Measurements from ENCODE around the gene DYTN.
"Not testable (repeated sequence)": the region's sequence is repeated elsewhere in the genome, so short reads cannot be mapped to it uniquely, and the experiment has no call there.

Gene DYTN, protein sequence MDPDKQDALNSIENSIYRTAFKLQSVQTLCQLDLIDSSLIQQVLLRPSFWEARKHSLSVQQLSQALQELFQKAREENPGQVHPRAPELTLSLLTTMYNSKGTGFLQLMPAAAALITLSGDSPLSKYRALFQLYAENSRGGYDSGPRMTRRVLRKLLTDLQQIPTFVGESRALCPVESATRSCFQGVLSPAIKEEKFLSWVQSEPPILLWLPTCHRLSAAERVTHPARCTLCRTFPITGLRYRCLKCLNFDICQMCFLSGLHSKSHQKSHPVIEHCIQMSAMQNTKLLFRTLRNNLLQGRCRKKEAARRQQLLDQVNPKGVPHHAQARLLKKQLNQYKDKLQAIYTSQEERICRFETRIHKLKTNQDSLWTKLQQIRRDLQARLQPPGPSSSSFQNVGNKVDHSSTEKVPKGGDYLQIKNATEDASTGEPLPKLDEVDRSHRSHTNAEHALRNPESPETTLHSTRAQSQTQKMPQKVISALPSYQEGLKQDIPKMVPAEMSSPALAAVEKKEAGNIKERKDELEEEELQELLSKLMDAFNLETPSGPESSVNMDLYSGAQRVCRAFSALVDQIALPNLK

GRCh38 chr2:206718296-206718695, at the start of gene DYTN:
DYTN (minus strand) TSS chr2:206718396; CDS start chr2:206718279, 117 bp downstream.
- FAIRE-seq = no peak

- no peak for FAIRE-seq
Observed at GRCh38 chr2:206766057-206766930, 48.1 kb upstream of the DYTN start.

DNA sequence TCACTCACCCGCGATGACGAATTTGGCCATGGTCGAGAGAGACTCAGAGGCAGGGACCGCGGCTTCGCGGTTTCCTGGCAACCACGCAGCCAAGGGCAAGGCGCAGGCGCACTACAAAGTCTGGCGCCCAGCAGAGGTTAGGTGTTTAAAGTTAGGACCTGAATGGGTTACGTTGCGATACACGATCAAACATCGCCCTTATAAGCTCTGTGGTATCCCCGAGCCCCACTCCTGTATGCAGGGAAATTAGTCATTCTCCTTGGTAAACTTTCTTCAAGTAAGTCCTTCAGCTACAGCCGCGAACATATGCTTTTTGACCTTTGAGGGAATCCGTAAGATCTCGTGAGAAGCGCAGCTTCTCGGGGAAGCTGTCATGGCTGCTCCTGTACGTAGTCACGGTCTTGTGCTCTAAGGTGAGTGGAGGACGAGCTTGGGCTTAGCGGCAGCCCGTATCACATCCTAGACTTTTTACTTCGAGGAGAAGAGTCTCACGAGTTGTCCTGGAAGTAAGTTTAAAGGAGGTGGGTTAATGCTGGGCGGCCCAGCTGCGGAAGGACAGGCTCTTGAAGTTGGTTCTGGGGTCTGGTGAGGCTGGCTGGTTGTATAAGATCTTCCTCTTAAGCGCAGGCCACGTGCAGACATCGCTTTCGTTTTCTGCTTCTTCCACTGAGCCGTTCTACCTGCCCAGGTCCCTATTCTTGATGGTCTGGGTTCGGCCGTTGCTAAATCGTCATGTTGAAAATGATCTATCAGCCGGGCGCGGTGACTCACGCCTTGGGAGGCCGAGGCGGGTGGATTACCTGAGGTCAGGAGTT, 47.3 kb upstream of the DYTN start, which contains the start of the genes FASTKD2 and MDH1B:
Gene FASTKD2, plus strand, starts transcription at position 365 of the 815 bp plus-strand sequence. CDS start 1,088 bp downstream, outside the sequence.
Gene MDH1B, minus strand, starts transcription at position 87 of the 815 bp plus-strand sequence. Its CDS starts 57 bp downstream, at position 30.
- no peak for FAIRE-seq

DNA sequence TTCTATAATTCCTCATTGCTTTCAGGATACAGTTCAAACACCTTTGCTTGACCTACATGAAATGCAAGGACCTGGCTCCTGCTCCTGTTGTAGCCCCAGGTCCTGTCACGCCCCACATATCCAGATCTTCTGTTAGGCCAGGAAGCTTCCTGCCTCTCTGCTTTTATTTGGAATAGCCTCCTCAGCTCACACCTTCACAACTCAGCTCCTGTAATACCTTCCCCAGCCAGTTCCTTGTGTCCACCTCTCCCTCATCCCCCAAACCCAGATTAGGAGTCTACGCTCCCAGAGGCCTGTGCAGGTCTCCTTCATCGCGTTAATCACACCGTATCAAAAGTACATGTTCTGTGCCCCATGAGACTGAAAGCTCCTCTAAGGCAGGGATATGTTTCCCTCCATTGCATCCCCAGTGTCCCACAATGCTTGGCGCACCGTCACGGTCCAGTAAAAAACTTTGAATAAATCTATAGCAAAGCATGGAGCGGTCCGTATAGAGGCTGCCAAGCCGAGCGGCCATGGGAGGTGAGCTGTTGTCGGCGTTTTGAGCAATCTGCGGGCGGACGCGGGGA, 46.6 kb upstream of the DYTN start:
- FAIRE-seq = no peak

- no peak for FAIRE-seq
Observed at GRCh38 chr2:206756816-206757215, 38.6 kb upstream of the DYTN start.

DNA sequence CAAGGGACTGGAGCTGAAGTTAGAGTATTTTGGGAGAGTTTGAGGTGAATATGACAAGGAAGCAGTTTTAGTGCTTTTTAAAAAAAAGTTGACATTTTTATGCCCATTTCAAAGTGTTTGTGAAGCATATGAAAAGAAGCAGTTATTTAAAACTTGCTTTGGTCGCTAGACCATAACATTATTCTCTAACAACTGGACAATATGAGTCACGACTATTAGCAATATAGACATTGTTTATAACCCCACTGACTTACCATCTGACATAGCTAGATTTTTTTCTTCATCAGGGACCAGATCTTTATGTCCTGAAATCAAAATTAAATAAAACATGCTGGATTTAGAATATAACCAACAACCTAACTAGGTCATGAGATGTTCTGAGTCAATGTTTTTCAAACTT, 22.6 kb upstream of the DYTN start:
- FAIRE-seq = no peak

- FAIRE-seq = no peak
Observed at GRCh38 chr2:206739271-206739670, 21.1 kb upstream of the DYTN start.

GRCh38 chr2:206736935-206737334, 18.7 kb upstream of the DYTN start:
- no peak for FAIRE-seq

- no peak for FAIRE-seq
Observed at GRCh38 chr2:206733341-206733740, 15.1 kb upstream of the DYTN start.

DNA sequence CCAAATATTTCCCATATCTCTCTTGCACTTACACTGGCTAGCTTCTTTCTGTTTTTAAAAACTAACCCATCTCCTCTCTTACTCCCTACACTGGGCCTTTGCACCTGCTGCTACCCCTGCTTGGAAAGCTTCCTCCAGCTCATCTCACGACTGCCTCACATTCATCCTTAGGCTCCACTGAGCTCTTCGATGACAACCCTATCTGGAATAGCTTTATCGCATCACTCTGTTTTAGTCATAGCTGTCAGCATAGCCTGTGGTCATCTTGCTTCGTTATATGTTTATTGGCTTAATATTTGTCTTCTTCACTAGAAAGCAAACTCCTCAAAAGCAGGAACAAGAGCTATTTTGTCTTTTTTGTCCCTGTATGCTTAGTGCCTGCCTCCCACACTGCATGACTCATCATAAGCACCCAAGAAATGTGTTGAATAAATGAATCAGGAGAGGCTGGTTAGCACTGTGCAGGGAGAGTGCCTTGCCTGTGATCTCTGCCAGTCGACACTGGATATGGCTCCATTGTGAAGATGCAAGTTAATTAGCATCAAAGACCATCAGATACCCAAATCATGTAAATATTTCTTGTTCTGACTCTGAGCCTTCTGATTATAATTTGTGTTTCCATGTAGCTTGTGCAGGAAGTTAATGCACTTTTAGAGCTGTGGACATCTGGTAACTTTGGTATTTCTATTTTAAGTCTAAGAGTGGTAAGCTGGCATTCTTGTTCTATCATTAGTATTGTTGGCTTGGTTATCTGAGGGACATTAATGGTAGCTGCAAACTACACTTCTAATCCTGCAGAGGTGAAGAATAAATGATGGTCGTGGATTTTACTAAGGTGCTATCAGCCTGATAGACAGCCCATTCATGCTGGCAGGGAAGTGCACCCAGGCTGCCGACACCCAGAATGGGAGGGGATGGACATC, 10.3 kb upstream of the DYTN start:
- FAIRE-seq = no peak

GRCh38 chr2:206727287-206727686, 9.1 kb upstream of the DYTN start:
- no peak for FAIRE-seq

DNA sequence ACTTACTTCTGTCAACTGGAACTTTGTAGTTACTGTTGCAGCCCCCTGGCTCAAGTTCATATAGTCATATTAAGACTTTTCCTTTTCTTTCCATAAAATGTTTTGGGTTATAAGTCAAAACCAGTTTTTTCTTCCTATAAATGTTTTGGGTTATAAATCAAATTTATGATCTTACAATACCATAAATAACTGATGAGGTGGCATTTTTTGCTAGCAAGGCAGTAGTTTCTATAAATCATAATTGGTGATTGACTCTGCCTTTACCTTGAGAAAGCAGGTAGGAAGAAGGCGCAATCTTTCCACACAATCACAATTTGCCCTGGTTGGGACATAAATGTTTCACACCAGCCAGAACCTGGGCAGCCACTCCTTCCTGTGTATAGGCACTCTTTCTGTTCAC, 5.1 kb upstream of the DYTN start:
- FAIRE-seq = no peak

GRCh38 chr2:206721256-206721920, 3.2 kb upstream of the DYTN start:
- no peak for FAIRE-seq

- no peak for FAIRE-seq
Observed at GRCh38 chr2:206716623-206717022, 1.6 kb downstream of the DYTN start.

- not testable (repeated sequence) for FAIRE-seq
Observed at GRCh38 chr2:206715183-206715582, 3.0 kb downstream of the DYTN start.

GRCh38 chr2:206713746-206714145, 4.5 kb downstream of the DYTN start:
- FAIRE-seq = no peak

GRCh38 chr2:206708286-206708685, 9.9 kb downstream of the DYTN start:
- FAIRE-seq = no peak

- FAIRE-seq = no peak
Observed at GRCh38 chr2:206707164-206707701, 11.0 kb downstream of the DYTN start.

GRCh38 chr2:206701952-206702605, 16.1 kb downstream of the DYTN start:
- no peak for FAIRE-seq
